Measurements from ENCODE around the gene MECP2.
A peak's percentile ranks its signal among the peaks of the same experiment; 100 is the strongest.

The MECP2 gene

GRCh38 chrX:154061801-154062200 is 35.7 kb downstream of the MECP2 start:
- Histone ChIP-seq H3K9me3 (no peaks in the 10 kb centered on the region), H3K36me3 (peaks cover 6% of the 10 kb centered on the region), H3K27me3 (no peaks in the 10 kb centered on the region), H3K4me3 (ENCODE audit: low read depth in 1 of 2, low read length in 1 of 2) (no peak overlapping the region), H3K4me1 (ENCODE audit: control insufficient read depth in 1 of 2, insufficient read depth in 1 of 2, low read depth in 1 of 2, low read length in 1 of 2) (peaks cover 66 to 68% of the 10 kb centered on the region in 2 experiments), H3K27ac (peak overlapping the region; percentile 78)
- TF ChIP-seq CTCF (IDR thresholded peaks at IDR 0.05) = no peak

- H3K9me3 ChIP-seq = no peaks in the 10 kb centered on the region
- no peaks in the 10 kb centered on the region for H3K27me3 ChIP-seq
- H3K27ac ChIP-seq = peak overlapping the region; percentile 78
- H3K4me3 ChIP-seq (ENCODE audit: low read depth in 1 of 2, low read length in 1 of 2) = no peak overlapping the region
- no peak for TF ChIP-seq CTCF (IDR thresholded peaks at IDR 0.05)
- peaks cover 6% of the 10 kb centered on the region for H3K36me3 ChIP-seq
- peaks cover 72 to 73% of the 10 kb centered on the region in 2 experiments for H3K4me1 ChIP-seq (ENCODE audit: control insufficient read depth in 1 of 2, insufficient read depth in 1 of 2, low read depth in 1 of 2, low read length in 1 of 2)
Observed at GRCh38 chrX:154059729-154060245, 37.7 kb downstream of the MECP2 start.

- peak overlapping the region; percentile 78 for H3K27ac ChIP-seq
- TF ChIP-seq CTCF (IDR thresholded peaks at IDR 0.05) = no peak
- peaks cover 68 to 71% of the 10 kb centered on the region in 2 experiments for H3K4me1 ChIP-seq (ENCODE audit: control insufficient read depth in 1 of 2, insufficient read depth in 1 of 2, low read depth in 1 of 2, low read length in 1 of 2)
- no peaks in the 10 kb centered on the region for H3K9me3 ChIP-seq
- no peak overlapping the region for H3K4me3 ChIP-seq (ENCODE audit: low read depth in 1 of 2, low read length in 1 of 2)
- no peaks in the 10 kb centered on the region for H3K27me3 ChIP-seq
- peaks cover 6% of the 10 kb centered on the region for H3K36me3 ChIP-seq
Observed at GRCh38 chrX:154059231-154059630, 38.3 kb downstream of the MECP2 start.

GRCh38 chrX:154058214-154058997 is 39.1 kb downstream of the MECP2 start:
- Histone ChIP-seq H3K4me3 (ENCODE audit: low read depth in 1 of 2, low read length in 1 of 2) (no peak overlapping the region), H3K36me3 (peaks cover 6% of the 10 kb centered on the region), H3K27ac (peak overlapping the region; percentile 78), H3K9me3 (no peaks in the 10 kb centered on the region), H3K4me1 (ENCODE audit: control insufficient read depth in 1 of 2, insufficient read depth in 1 of 2, low read depth in 1 of 2, low read length in 1 of 2) (peaks cover 59 to 63% of the 10 kb centered on the region in 2 experiments), H3K27me3 (no peaks in the 10 kb centered on the region)
- TF ChIP-seq CTCF (IDR thresholded peaks at IDR 0.05) = no peak

GRCh38 chrX:154057791-154058190 is 39.7 kb downstream of the MECP2 start:
- no peaks in the 10 kb centered on the region for H3K27me3 ChIP-seq
- no peak for TF ChIP-seq CTCF (IDR thresholded peaks at IDR 0.05)
- no peaks in the 10 kb centered on the region for H3K9me3 ChIP-seq
- H3K36me3 ChIP-seq = peaks cover 6% of the 10 kb centered on the region
- H3K27ac ChIP-seq = peak overlapping the region; percentile 78
- H3K4me1 ChIP-seq (ENCODE audit: control insufficient read depth in 1 of 2, insufficient read depth in 1 of 2, low read depth in 1 of 2, low read length in 1 of 2) = peaks cover 56 to 62% of the 10 kb centered on the region in 2 experiments
- no peak overlapping the region for H3K4me3 ChIP-seq (ENCODE audit: low read depth in 1 of 2, low read length in 1 of 2)
